Stomach (tissue), 4 donors: ENCODE data around the gene ATP8A2.

Source experiments
- POLR2A ChIP-seq, 4 donors: fragments of 450-650 bp; IDR thresholded peaks; one replicate each; pipeline ENCODE4 v1.6.1; 2016; ENCODE audit warnings: antibody characterized with exemption in 4 of 4, control low read depth in 2 of 4, mild to moderate bottlenecking in 1 of 4, moderate library complexity in 1 of 4
- POLR2AphosphoS5 ChIP-seq, 3 donors: sonication (generic); formaldehyde crosslinking; IDR thresholded peaks; one replicate each; pipeline ENCODE4 v1.6.1; 2016; ENCODE audit warnings: antibody characterized with exemption in 3 of 3

DNA sequence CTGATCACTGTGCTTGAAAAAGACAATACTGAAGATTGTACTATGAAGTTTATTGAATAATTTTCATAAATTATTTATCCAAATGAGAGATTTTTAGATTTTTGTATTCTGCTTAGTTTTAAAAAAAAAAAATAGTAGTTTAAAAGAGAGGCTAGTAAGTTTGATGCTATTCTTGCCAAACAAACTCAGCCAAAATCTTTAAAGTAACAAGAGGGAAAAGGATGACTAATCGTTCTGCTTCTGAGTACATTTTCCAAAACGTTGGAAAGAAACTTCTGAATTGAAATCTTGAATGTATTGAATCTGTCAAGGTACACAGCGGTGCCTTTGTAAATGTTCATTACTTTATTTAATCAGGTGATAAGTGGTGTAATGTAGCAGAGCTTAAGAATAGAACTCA, 35.9 kb upstream of the ATP8A2 start:
- TF ChIP-seq POLR2A (IDR thresholded peaks at IDR 0.05) (no peak), POLR2AphosphoS5 (IDR thresholded peaks at IDR 0.05) (no peak)
